Measurements from ENCODE around the gene LYL1.

Gene LYL1

DNA sequence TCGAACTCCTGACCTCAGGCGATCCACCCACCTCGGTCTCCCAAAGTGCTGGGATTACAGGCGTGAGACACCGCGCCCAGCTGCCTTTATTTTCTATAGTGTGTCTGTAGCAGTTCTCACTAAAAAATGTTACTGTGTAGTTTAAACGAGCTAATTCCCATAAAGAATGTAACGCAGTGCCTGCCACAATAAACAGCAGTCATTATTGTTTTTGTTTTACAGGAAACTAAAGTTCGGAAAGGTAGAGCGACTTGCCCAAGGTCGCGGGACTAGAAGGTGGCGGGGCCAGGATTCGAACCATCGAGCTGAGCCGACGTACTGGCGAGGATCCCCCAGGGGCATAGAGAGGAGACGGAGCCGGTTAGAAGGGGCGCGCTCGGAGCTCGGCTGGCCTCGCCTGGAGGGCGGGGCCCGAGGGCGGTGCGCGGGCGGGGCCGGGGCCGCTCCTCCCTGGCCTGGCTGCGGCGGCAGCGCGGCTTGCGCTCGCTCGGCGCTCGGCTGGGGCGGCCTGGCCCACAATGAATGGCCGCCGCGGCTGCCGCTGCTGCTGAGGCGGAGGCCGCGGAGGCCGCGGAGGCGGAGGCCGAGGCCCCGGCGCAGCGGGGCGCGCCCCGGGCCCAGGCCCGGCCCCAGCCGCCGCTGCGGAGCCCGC lies 15.2 kb upstream of the LYL1 start, which contains the start of gene NACC1:
Gene NACC1, plus strand, starts transcription at position 493 of the 652 bp plus-strand sequence. CDS start 16,944 bp downstream, outside the sequence.
- H2AFZ ChIP-seq (ENCODE audit: low read length, unreplicated experiment) = peak within 1 kb of the TSS; percentile 85
- no peaks in the 10 kb centered on the region for H3K27me3 ChIP-seq (ENCODE audit: insufficient read depth, low read length)
- no peaks in the 10 kb centered on the region for H3K36me3 ChIP-seq (ENCODE audit: insufficient read depth, low read length)
- peaks cover 57% of the 10 kb centered on the region for H3K79me2 ChIP-seq (ENCODE audit: control insufficient read depth, insufficient read depth, low read length, unreplicated experiment)
- peaks cover 36% of the 10 kb centered on the region for H3K4me1 ChIP-seq (ENCODE audit: control insufficient read depth, insufficient read depth, low read length, unreplicated experiment)
- H3K27ac ChIP-seq (ENCODE audit: low read depth, low read length) = peak within 1 kb of the TSS; percentile 83
- H3K4me3 ChIP-seq (ENCODE audit: low read depth, low read length) = peak within 1 kb of the TSS; percentile 97

- H3K4me1 ChIP-seq (ENCODE audit: control insufficient read depth, insufficient read depth, low read length, unreplicated experiment) = peaks cover 36% of the 10 kb centered on the region
- H3K79me2 ChIP-seq (ENCODE audit: control insufficient read depth, insufficient read depth, low read length, unreplicated experiment) = peaks cover 51% of the 10 kb centered on the region
- no peaks in the 10 kb centered on the region for H3K36me3 ChIP-seq (ENCODE audit: insufficient read depth, low read length)
- no peaks in the 10 kb centered on the region for H3K27me3 ChIP-seq (ENCODE audit: insufficient read depth, low read length)
- peak overlapping the region; percentile 96 for H3K4me3 ChIP-seq (ENCODE audit: low read depth, low read length)
- 0 out of 2 replicates have a peak overlapping the region, but pooled peaks have one; percentile 19 for H3K27ac ChIP-seq (ENCODE audit: low read depth, low read length)
- H2AFZ ChIP-seq (ENCODE audit: low read length, unreplicated experiment) = peak overlapping the region; percentile 85
These were observed 14.6 kb upstream of the LYL1 start for GRCh38 chr19:13117176-13117771.

- H3K36me3 ChIP-seq (ENCODE audit: insufficient read depth, low read length) = no peaks in the 10 kb centered on the region
- peak within 1 kb of the TSS; percentile 96 for H3K4me3 ChIP-seq (ENCODE audit: low read depth, low read length)
- peak within 1 kb of the TSS; percentile 83 for H3K27ac ChIP-seq (ENCODE audit: low read depth, low read length)
- H2AFZ ChIP-seq (ENCODE audit: low read length, unreplicated experiment) = peak within 1 kb of the TSS; percentile 85
- H3K4me1 ChIP-seq (ENCODE audit: control insufficient read depth, insufficient read depth, low read length, unreplicated experiment) = peaks cover 31% of the 10 kb centered on the region
- no peaks in the 10 kb centered on the region for H3K27me3 ChIP-seq (ENCODE audit: insufficient read depth, low read length)
- H3K79me2 ChIP-seq (ENCODE audit: control insufficient read depth, insufficient read depth, low read length, unreplicated experiment) = peaks cover 43% of the 10 kb centered on the region
These were observed 13.9 kb upstream of the LYL1 start, which contains the start of gene TRMT1 for GRCh38 chr19:13116282-13117175. TSS of gene TRMT1 (minus strand) at chr19:13116740. CDS start at chr19:13116399, 341 bp downstream.

- no peaks in the 10 kb centered on the region for H3K27me3 ChIP-seq (ENCODE audit: insufficient read depth, low read length)
- peak overlapping the region; percentile 83 for H3K27ac ChIP-seq (ENCODE audit: low read depth, low read length)
- H3K4me3 ChIP-seq (ENCODE audit: low read depth, low read length) = peak overlapping the region; percentile 96
- peaks cover 26% of the 10 kb centered on the region for H3K4me1 ChIP-seq (ENCODE audit: control insufficient read depth, insufficient read depth, low read length, unreplicated experiment)
- no peak overlapping the region for H2AFZ ChIP-seq (ENCODE audit: low read length, unreplicated experiment)
- H3K36me3 ChIP-seq (ENCODE audit: insufficient read depth, low read length) = no peaks in the 10 kb centered on the region
- H3K79me2 ChIP-seq (ENCODE audit: control insufficient read depth, insufficient read depth, low read length, unreplicated experiment) = peaks cover 37% of the 10 kb centered on the region
These were observed 13.3 kb upstream of the LYL1 start for GRCh38 chr19:13115936-13116281.

DNA sequence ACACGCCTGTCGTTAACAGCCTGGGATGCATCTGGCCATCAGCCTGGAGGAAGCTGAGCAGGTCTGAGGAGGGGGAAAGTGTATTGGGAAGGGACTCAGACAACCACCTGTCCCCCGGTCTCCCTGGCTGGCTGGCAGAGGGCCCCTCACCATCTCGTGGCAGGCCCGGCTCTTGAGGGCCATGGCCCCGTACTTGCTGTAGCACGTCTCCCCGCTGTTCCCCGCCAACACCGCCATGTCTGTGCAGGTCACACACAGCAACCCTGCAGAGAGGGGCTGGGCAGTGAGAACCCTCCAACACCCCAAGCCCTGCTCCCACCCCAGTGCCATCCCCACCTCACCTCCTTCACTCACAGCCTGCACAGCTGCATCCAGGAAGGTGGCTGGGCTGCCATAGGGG lies 9.9 kb upstream of the LYL1 start:
- Histone ChIP-seq H3K27ac (ENCODE audit: low read depth, low read length) (no peak overlapping the region), H3K79me2 (ENCODE audit: control insufficient read depth, insufficient read depth, low read length, unreplicated experiment) (peaks cover 11% of the 10 kb centered on the region), H3K36me3 (ENCODE audit: insufficient read depth, low read length) (no peaks in the 10 kb centered on the region), H3K4me3 (ENCODE audit: low read depth, low read length) (no peak overlapping the region), H3K4me1 (ENCODE audit: control insufficient read depth, insufficient read depth, low read length, unreplicated experiment) (peaks cover 6% of the 10 kb centered on the region), H3K27me3 (ENCODE audit: insufficient read depth, low read length) (no peaks in the 10 kb centered on the region), H2AFZ (ENCODE audit: low read length, unreplicated experiment) (no peak overlapping the region)

DNA sequence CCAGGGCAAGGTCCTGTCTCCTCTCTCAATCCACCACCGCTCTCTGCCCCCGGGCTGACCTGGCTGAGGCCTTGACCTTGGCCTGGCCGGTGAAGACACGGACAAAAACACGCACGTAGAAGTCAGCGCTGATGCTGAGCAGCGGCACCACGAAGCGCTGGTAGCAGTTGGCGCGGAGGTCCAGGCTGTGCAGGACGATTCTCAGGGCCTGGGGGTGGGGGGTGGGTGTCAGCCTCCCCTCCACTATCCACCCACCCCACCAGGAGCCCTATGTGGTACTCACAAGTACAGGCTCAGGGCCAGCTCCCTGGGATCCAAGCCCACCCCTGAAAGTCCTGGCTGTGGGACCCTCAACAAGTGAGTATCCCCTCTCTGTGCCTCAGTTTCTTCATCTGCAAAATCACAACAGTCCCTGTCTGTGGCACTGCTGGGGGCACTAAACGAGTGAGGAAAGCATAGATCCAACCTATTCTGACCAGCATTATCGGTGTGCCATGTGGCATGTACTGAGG lies 7.5 kb upstream of the LYL1 start:
- Histone ChIP-seq H3K79me2 (ENCODE audit: control insufficient read depth, insufficient read depth, low read length, unreplicated experiment) (peaks cover 5% of the 10 kb centered on the region), H3K27ac (ENCODE audit: low read depth, low read length) (no peak overlapping the region), H3K4me3 (ENCODE audit: low read depth, low read length) (no peak overlapping the region), H3K4me1 (ENCODE audit: control insufficient read depth, insufficient read depth, low read length, unreplicated experiment) (peaks cover 3% of the 10 kb centered on the region), H3K36me3 (ENCODE audit: insufficient read depth, low read length) (no peaks in the 10 kb centered on the region), H2AFZ (ENCODE audit: low read length, unreplicated experiment) (no peak overlapping the region), H3K27me3 (ENCODE audit: insufficient read depth, low read length) (no peaks in the 10 kb centered on the region)

DNA sequence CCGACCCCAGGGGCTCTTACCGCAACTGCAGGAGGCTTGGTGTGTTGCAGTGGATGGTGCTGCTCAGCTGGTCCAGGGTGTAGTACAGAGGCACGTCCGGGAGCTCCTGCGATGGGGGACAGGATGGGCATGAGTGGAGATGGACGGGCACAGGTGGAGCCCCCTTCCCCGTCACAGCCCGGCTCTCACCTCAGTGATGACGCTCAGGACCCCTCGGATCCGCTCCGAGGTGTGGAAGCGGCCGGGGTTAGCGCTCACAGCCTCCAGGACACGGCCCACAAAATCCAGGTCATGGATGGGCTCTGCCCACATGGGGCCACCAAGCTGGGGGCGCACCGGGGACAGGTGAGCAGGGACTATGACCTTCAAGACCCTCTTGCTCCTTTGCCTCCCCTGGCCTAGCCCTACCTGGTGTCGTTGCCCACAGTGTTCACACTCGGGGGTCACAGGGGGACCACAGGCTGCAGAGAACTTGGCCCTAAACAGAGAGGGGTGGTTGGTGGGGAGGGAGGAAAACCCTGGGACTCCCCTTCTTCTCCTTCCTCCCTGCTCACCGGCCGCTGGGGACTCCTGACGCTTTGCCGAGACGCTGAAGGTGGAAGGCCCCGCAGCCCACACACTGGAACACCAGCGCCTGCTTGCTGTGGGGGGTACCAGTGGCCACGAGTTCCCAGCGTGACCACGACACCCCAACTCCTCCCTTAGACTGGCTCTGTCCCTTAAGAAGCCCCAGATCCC lies 6.9 kb upstream of the LYL1 start:
- Histone ChIP-seq H3K36me3 (ENCODE audit: insufficient read depth, low read length) (no peaks in the 10 kb centered on the region), H3K27ac (ENCODE audit: low read depth, low read length) (no peak overlapping the region), H3K4me3 (ENCODE audit: low read depth, low read length) (no peak overlapping the region), H3K4me1 (ENCODE audit: control insufficient read depth, insufficient read depth, low read length, unreplicated experiment) (no peaks in the 10 kb centered on the region), H3K79me2 (ENCODE audit: control insufficient read depth, insufficient read depth, low read length, unreplicated experiment) (no peaks in the 10 kb centered on the region), H2AFZ (ENCODE audit: low read length, unreplicated experiment) (no peak overlapping the region), H3K27me3 (ENCODE audit: insufficient read depth, low read length) (no peaks in the 10 kb centered on the region)

- Histone ChIP-seq H2AFZ (ENCODE audit: low read length, unreplicated experiment) (no peak overlapping the region), H3K27me3 (ENCODE audit: insufficient read depth, low read length) (no peaks in the 10 kb centered on the region), H3K36me3 (ENCODE audit: insufficient read depth, low read length) (no peaks in the 10 kb centered on the region), H3K4me3 (ENCODE audit: low read depth, low read length) (no peak overlapping the region), H3K4me1 (ENCODE audit: control insufficient read depth, insufficient read depth, low read length, unreplicated experiment) (peaks cover 9% of the 10 kb centered on the region), H3K27ac (ENCODE audit: low read depth, low read length) (no peak overlapping the region), H3K79me2 (ENCODE audit: control insufficient read depth, insufficient read depth, low read length, unreplicated experiment) (no peaks in the 10 kb centered on the region)
These were observed 2.4 kb upstream of the LYL1 start for GRCh38 chr19:13104848-13105711.

- no peaks in the 10 kb centered on the region for H3K27me3 ChIP-seq (ENCODE audit: insufficient read depth, low read length)
- H3K27ac ChIP-seq (ENCODE audit: low read depth, low read length) = no peak overlapping the region
- H3K4me1 ChIP-seq (ENCODE audit: control insufficient read depth, insufficient read depth, low read length, unreplicated experiment) = peaks cover 9% of the 10 kb centered on the region
- H3K79me2 ChIP-seq (ENCODE audit: control insufficient read depth, insufficient read depth, low read length, unreplicated experiment) = no peaks in the 10 kb centered on the region
- no peaks in the 10 kb centered on the region for H3K36me3 ChIP-seq (ENCODE audit: insufficient read depth, low read length)
- no peak overlapping the region for H2AFZ ChIP-seq (ENCODE audit: low read length, unreplicated experiment)
- H3K4me3 ChIP-seq (ENCODE audit: low read depth, low read length) = no peak overlapping the region
These were observed 1.7 kb upstream of the LYL1 start for GRCh38 chr19:13104360-13104847.

All from ACC112 (cell line).